Measurements from ENCODE around the gene RMRP.

Gene RMRP

DNA sequence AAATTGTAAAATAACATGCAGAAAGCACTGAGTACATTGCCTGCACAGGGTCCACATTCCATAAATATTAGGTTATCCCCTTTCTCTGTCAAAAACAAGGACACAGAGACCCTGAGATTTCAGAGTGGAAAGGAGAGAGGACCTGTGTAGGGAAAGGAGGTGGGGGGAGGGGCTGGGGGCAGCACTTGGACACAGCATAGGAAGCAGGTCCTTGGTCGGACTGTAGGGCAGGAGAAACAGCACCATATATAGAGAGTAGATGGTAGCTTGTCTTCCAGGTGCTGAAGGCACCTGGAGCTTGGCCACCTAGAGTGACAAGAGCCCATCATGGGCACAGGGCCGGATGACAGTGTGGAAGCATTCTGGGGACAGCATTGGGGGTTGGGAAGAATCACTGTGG, 29.5 kb upstream of the RMRP start:
- no peak overlapping the region for H3K4me2 ChIP-seq (ENCODE audit: insufficient read depth, low read length)
- TF ChIP-seq EZH2 (IDR thresholded peaks at IDR 0.05; ENCODE audit: borderline replicate concordance, low read depth, low read length, severe bottlenecking): no peak
- TF ChIP-seq, protein P1, sequence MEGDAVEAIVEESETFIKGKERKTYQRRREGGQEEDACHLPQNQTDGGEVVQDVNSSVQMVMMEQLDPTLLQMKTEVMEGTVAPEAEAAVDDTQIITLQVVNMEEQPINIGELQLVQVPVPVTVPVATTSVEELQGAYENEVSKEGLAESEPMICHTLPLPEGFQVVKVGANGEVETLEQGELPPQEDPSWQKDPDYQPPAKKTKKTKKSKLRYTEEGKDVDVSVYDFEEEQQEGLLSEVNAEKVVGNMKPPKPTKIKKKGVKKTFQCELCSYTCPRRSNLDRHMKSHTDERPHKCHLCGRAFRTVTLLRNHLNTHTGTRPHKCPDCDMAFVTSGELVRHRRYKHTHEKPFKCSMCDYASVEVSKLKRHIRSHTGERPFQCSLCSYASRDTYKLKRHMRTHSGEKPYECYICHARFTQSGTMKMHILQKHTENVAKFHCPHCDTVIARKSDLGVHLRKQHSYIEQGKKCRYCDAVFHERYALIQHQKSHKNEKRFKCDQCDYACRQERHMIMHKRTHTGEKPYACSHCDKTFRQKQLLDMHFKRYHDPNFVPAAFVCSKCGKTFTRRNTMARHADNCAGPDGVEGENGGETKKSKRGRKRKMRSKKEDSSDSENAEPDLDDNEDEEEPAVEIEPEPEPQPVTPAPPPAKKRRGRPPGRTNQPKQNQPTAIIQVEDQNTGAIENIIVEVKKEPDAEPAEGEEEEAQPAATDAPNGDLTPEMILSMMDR (IDR thresholded peaks at IDR 0.05; ENCODE audit: borderline replicate concordance, extremely low read depth, low read length, poor library complexity, severe bottlenecking): no peak
- peaks cover 30% of the 10 kb centered on the region for H3K4me1 ChIP-seq (ENCODE audit: insufficient read depth, low read length)
- DNase-seq: no peak
- no peak overlapping the region for H3K27ac ChIP-seq (ENCODE audit: low read length)
- H3K36me3 ChIP-seq (ENCODE audit: insufficient read depth, low read length): peaks cover 48% of the 10 kb centered on the region
- H3K27me3 ChIP-seq (ENCODE audit: insufficient read depth, low read length, poor library complexity): no peaks in the 10 kb centered on the region
- no peaks in the 10 kb centered on the region for H3K9me3 ChIP-seq (ENCODE audit: insufficient read depth, low read length, severe bottlenecking)
- H3K9ac ChIP-seq (ENCODE audit: low read depth, low read length): no peak overlapping the region
- H3K4me3 ChIP-seq (ENCODE audit: low read depth in 1 of 2, low read length in 2 of 2): no peak overlapping the region
- no peaks in the 10 kb centered on the region for H4K20me1 ChIP-seq (ENCODE audit: insufficient read depth, low read length)
- H2AFZ ChIP-seq (ENCODE audit: low read depth, low read length): no peak overlapping the region
- no peak for ATAC-seq (ENCODE audit: insufficient read depth, low read depth)
- H3K79me2 ChIP-seq (ENCODE audit: insufficient read depth, low read length): peaks cover 5% of the 10 kb centered on the region

DNA sequence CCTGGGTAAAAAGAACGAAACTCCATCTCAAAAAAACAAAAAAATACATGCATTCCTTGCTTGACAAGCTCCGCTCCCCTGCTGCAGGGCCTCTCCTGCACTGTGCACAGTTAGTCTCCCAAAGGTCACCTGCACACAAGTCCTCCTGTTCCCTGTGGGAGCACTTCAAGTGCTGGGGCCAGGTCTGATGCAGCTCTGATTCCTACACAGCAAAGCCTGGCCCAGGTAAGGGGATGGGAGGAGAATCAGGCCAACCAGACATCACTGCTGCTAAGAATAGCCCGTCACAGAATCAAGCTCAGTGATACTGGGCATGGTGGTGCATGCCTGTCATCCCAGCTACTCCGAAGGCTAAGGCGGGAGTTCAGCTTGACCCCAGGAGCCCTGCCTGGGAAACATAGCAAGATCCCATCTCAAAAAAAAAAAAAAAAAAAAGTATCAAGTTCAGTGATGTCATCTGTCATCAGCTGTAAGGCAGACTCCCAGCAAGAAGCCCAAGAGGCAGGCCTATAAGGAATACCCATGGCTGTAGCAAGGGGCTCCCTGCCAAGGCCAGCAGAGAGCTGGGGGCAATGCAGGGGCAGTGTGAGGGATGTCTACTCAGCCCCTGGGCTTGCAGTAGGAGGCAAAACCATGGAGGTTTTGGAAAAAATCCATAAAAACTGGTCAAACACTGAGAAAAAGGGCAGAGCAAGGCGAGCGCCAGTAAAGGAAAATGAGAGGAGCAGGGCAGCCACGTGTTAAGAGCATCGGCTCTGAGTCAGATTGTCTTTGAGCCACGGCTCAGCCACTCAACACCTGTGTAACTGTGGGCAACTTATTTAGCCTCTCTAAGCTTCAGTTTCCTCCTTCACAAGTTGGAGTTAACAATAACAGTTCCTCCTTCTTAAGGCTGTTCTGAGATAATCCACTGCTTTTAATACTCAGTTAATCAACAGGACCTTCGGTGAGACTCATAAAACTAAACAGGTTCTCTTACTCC, 28.7 kb upstream of the RMRP start:
- Histone ChIP-seq H4K20me1 (ENCODE audit: insufficient read depth, low read length) (no peaks in the 10 kb centered on the region; the same call in 1 of the 2 replicates), H3K36me3 (ENCODE audit: insufficient read depth, low read length) (peaks cover 48% of the 10 kb centered on the region), H3K9ac (ENCODE audit: low read depth, low read length) (no peak overlapping the region), H3K27ac (ENCODE audit: low read length) (no peak overlapping the region), H3K9me3 (ENCODE audit: insufficient read depth, low read length, severe bottlenecking) (no peaks in the 10 kb centered on the region), H3K4me1 (ENCODE audit: insufficient read depth, low read length) (peaks cover 27% of the 10 kb centered on the region), H3K27me3 (ENCODE audit: insufficient read depth, low read length, poor library complexity) (no peaks in the 10 kb centered on the region), H3K4me2 (ENCODE audit: insufficient read depth, low read length) (no peak overlapping the region), H3K79me2 (ENCODE audit: insufficient read depth, low read length) (peaks cover 5% of the 10 kb centered on the region), H3K4me3 (ENCODE audit: low read depth in 1 of 2, low read length in 2 of 2) (no peak overlapping the region), H2AFZ (ENCODE audit: low read depth, low read length) (no peak overlapping the region)
- ATAC-seq (ENCODE audit: insufficient read depth, low read depth) (no peak), DNase-seq (no peak)
- TF ChIP-seq EZH2 (IDR thresholded peaks at IDR 0.05; ENCODE audit: borderline replicate concordance, low read depth, low read length, severe bottlenecking): no peak
- TF ChIP-seq, protein P1 (IDR thresholded peaks at IDR 0.05; ENCODE audit: borderline replicate concordance, extremely low read depth, low read length, poor library complexity, severe bottlenecking): no peak

DNA sequence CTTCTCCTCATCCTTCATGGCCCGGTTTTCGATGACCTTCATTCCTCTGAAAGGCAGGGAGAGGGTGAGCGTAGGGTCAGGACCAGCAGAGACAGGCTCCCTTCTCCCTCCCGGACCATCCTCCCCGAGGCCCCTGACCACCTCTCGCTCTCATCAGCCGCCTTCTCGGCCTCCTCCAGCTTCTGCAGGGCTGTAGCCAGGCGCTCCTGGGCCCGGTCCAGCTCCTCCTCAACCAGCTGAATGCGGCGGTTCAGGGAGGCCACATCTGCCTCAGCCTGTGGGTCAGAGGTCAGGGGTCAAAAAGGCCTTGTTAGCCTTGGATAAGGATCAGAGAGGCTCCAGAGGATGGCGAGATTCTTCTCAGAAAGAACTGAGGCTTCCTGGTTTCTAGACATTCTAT, 27.7 kb upstream of the RMRP start:
- no peak for ATAC-seq (ENCODE audit: insufficient read depth, low read depth)
- H3K79me2 ChIP-seq (ENCODE audit: insufficient read depth, low read length): peaks cover 5% of the 10 kb centered on the region
- TF ChIP-seq, protein P1 (IDR thresholded peaks at IDR 0.05; ENCODE audit: borderline replicate concordance, extremely low read depth, low read length, poor library complexity, severe bottlenecking): no peak
- no peak for TF ChIP-seq EZH2 (IDR thresholded peaks at IDR 0.05; ENCODE audit: borderline replicate concordance, low read depth, low read length, severe bottlenecking)
- H3K9me3 ChIP-seq (ENCODE audit: insufficient read depth, low read length, severe bottlenecking): no peaks in the 10 kb centered on the region
- no peak overlapping the region for H2AFZ ChIP-seq (ENCODE audit: low read depth, low read length)
- no peak overlapping the region for H3K4me2 ChIP-seq (ENCODE audit: insufficient read depth, low read length)
- H3K36me3 ChIP-seq (ENCODE audit: insufficient read depth, low read length): peaks cover 48% of the 10 kb centered on the region
- peaks cover 21% of the 10 kb centered on the region for H3K4me1 ChIP-seq (ENCODE audit: insufficient read depth, low read length)
- no peak for DNase-seq
- no peaks in the 10 kb centered on the region; the same call in 1 of the 2 replicates for H4K20me1 ChIP-seq (ENCODE audit: insufficient read depth, low read length)
- no peak overlapping the region for H3K9ac ChIP-seq (ENCODE audit: low read depth, low read length)
- no peak overlapping the region for H3K4me3 ChIP-seq (ENCODE audit: low read depth in 1 of 2, low read length in 2 of 2)
- H3K27ac ChIP-seq (ENCODE audit: low read length): no peak overlapping the region
- H3K27me3 ChIP-seq (ENCODE audit: insufficient read depth, low read length, poor library complexity): no peaks in the 10 kb centered on the region

Data from DND-41 (cell line).